ENCODE data around the gene SPC24. TPM values are rescaled to one million over a fixed set of nuclear protein-coding genes. Genes with fewer than 3 reads are reported as not detected.

The SPC24 gene, protein sequence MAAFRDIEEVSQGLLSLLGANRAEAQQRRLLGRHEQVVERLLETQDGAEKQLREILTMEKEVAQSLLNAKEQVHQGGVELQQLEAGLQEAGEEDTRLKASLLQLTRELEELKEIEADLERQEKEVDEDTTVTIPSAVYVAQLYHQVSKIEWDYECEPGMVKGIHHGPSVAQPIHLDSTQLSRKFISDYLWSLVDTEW
- total RNA-seq, result 50.2 and 237 TPM in 2 replicates

DNA sequence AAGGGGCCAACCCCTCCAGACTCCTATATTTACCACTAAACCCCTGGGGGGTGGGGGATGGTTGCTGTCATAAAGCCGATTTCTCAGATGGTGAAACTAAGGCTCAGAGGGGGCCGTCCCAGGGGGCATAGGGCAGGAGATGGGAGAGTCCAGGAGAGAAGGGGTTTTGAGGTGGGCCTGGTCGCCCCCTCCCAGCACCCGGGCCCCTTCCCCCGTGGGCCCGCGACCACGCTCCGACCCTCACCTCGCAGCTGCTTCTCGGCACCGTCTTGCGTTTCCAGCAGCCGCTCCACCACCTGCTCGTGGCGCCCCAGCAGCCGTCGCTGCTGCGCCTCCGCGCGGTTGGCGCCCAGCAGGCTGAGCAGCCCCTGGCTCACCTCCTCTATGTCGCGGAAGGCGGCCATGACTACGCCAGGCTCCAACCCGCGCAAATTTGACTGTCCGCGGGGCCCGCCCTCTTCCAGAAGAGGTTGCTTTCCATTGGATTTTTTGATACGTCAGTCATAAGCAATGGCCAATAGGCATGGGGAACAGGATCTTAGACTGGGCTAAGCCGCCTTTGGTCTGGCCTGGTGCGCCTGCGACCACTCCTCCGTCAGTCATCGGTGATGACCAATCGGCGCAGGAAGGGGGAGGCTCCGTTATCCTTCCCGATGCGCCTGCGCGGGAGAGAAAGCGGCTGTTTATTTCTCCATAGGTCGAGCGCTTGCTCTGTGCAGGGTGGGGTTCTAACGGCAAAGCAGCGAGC, at the start of gene SPC24:
Gene SPC24, minus strand, starts transcription at position 410 of the 748 bp plus-strand sequence. Its CDS starts 6 bp downstream, at position 404.

DNA sequence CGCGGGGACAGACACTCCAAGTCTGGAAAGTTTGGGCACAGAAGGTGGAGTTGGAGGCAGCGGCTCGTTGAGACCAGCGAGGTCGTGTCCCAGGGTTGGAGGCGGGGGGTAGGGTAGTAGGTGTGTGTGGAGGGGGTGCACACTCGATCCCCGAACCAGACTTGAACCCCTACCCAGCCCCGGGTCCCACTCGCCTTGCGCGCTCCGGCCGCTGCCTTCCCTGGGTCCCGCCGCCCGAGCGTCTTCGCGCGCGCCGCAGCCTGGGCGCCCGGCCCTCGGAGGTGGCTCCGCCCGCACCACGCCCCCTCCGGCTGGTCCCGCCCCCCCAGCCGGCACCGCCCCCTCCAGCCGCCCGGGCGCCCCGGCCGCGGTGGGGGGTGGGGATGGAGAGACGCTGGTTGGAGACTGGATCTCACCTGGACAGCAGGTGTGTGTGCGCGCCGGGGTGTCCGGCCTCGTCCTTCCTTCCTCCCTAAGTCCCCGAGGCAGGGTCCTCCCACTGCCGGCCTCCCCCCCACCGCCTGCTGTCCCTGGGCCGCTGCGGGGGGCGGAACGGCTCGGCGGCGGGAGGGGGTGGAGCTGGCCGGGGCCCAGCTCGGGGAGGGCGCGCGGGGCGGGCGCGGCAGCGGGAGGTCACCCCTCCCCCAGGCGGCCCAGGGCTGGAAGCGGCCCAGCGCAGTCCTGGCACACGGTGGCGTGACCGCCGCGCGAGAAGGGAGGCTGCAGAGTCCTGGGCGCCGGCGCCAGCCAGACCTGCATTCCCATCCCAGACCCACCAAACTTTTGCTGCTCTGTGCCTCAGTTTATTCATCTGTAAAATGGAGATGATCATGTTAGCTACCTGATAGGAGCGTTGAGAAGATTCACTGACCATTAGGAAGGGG, 42.0 kb upstream of the SPC24 start, which contains the start of gene KANK2:
Gene KANK2, minus strand, starts transcription at position 255 of the 884 bp plus-strand sequence. CDS start 3,034 bp downstream, outside the sequence.

Other genes with a start within 250 kb of the SPC24 start
- gene YIPF2, start 227.1 kb downstream of the SPC24 start, total RNA-seq, result 98.9 and 144 TPM in 2 replicates
- 41.1 and 42.7 TPM in 2 replicates for gene TIMM29, start 227.0 kb downstream of the SPC24 start, total RNA-seq
- gene SMARCA4, start 194.8 kb downstream of the SPC24 start, total RNA-seq, result 74.0 and 96.8 TPM in 2 replicates
- 295 and 333 TPM in 2 replicates for gene LDLR, start 66.3 kb downstream of the SPC24 start, total RNA-seq
- gene KANK2, start 41.8 kb upstream of the SPC24 start, total RNA-seq, result 403 and 554 TPM in 2 replicates
- gene ANGPTL8, start 83.8 kb upstream of the SPC24 start, total RNA-seq, result not detected in 2 replicates
- 17.0 and 18.4 TPM in 2 replicates for gene DOCK6, start 106.7 kb upstream of the SPC24 start, total RNA-seq
- gene TSPAN16, start 140.4 kb upstream of the SPC24 start, total RNA-seq, result not detected in 2 replicates
- gene RAB3D, start 183.9 kb upstream of the SPC24 start, total RNA-seq, result 5.5 and 6.4 TPM in 2 replicates
- 64.9 and 71.7 TPM in 2 replicates for gene TMEM205, start 190.5 kb upstream of the SPC24 start, total RNA-seq
- gene CCDC159, start 190.7 kb upstream of the SPC24 start, total RNA-seq, result 3.9 and 10.4 TPM in 2 replicates
- 7.9 and 11.4 TPM in 2 replicates for gene PLPPR2, start 199.7 kb upstream of the SPC24 start, total RNA-seq
- gene SWSAP1, start 218.9 kb upstream of the SPC24 start, total RNA-seq, result 0.33 and 0.62 TPM in 2 replicates
- gene EPOR, start 228.5 kb upstream of the SPC24 start, total RNA-seq, result 6.7 and 8.1 TPM in 2 replicates